Neural progenitor cell (in vitro differentiated cells): ENCODE data around the gene MACROD2.

Source experiments
- EZH2phosphoT487 ChIP-seq: fragments of 200-600 bp; sonication (generic); IDR thresholded peaks from 2 replicates; pipeline ENCODE4 v1.6.1; 2017; ENCODE audit warnings: antibody characterized with exemption
- TF ChIP-seq, protein P1 (sequence below): fragments of 200-600 bp; sonication (generic); IDR thresholded peaks from 2 replicates; pipeline ENCODE4 v1.5.1; 2017; ENCODE audit warnings: antibody characterized with exemption, mild to moderate bottlenecking

DNA sequence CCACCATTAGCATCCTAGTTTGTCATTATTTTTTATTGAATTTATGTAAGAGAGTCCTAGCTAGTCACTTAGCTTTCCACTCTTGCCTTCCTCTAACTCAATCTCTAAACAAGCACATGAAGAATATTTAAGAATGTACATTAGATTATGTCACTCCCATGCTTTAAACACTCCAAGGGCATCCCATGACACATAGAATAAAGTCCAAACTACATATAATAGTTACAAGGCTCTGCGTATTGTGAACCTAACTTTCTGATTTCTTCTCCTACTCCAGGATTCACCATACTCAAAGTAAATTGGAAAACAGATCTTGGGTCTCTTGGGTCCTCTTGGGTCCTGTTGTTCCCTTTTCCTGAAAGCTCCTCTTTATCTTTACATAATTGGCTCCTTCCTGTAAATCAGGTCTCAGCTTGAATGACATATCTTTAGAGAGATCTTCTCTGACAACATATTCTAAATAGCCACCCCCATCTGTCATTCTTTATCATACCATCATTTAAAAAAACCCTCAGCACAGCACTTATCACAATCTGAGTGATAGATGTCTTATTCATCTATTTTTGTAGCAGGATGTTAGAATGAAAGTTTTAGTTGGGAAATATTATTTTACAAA is 1384.5 kb downstream of the MACROD2 start:
- TF ChIP-seq EZH2phosphoT487 = no peak
- TF ChIP-seq, protein P1, sequence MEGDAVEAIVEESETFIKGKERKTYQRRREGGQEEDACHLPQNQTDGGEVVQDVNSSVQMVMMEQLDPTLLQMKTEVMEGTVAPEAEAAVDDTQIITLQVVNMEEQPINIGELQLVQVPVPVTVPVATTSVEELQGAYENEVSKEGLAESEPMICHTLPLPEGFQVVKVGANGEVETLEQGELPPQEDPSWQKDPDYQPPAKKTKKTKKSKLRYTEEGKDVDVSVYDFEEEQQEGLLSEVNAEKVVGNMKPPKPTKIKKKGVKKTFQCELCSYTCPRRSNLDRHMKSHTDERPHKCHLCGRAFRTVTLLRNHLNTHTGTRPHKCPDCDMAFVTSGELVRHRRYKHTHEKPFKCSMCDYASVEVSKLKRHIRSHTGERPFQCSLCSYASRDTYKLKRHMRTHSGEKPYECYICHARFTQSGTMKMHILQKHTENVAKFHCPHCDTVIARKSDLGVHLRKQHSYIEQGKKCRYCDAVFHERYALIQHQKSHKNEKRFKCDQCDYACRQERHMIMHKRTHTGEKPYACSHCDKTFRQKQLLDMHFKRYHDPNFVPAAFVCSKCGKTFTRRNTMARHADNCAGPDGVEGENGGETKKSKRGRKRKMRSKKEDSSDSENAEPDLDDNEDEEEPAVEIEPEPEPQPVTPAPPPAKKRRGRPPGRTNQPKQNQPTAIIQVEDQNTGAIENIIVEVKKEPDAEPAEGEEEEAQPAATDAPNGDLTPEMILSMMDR = no peak
